Measurements from ENCODE around the gene ENPP3.
"Not testable (repeated sequence)": the region's sequence is repeated elsewhere in the genome, so short reads cannot be mapped to it uniquely, and the experiment has no call there.

ENPP3 gene

DNA sequence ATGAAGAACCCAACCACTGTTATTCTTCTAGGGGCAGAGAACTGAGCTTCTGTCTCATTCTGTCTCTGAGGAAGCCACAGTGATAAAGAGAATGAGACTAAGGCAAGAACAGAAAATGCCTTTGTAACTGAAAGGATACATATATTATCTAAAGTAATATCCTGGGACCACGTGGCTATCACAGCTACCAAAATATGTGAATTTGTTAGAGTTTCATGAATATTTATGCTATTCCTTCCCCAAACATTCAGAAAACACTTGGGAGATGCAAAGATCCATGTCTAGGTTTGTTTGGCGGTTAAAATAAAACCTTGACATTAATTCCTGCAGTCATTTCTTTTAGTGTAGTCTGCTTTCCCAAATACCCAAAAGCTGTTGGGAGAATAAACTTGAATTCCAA lies 66.8 kb downstream of the ENPP3 start:
- not testable (repeated sequence) for H3K4me1 ChIP-seq (ENCODE audit: control insufficient read depth, insufficient read depth, low read length, unreplicated experiment); H3K27me3 ChIP-seq (ENCODE audit: insufficient read depth, low read length); H2AFZ ChIP-seq (ENCODE audit: low read length, unreplicated experiment); H3K4me3 ChIP-seq (ENCODE audit: low read depth, low read length); H3K27ac ChIP-seq (ENCODE audit: low read depth, low read length); H3K79me2 ChIP-seq (ENCODE audit: control insufficient read depth, insufficient read depth, low read length, unreplicated experiment); H3K36me3 ChIP-seq (ENCODE audit: insufficient read depth, low read length)

GRCh38 chr6:131710917-131711316 lies 73.8 kb downstream of the ENPP3 start, which contains the start of gene CTAGE9:
Gene CTAGE9 (minus strand): TSS chr6:131711017. CDS start chr6:131711017, 0 bp downstream.
- H3K79me2 ChIP-seq (ENCODE audit: control insufficient read depth, insufficient read depth, low read length, unreplicated experiment); H3K27ac ChIP-seq (ENCODE audit: low read depth, low read length); H3K4me1 ChIP-seq (ENCODE audit: control insufficient read depth, insufficient read depth, low read length, unreplicated experiment); H3K4me3 ChIP-seq (ENCODE audit: low read depth, low read length); H2AFZ ChIP-seq (ENCODE audit: low read length, unreplicated experiment); H3K36me3 ChIP-seq (ENCODE audit: insufficient read depth, low read length); H3K27me3 ChIP-seq (ENCODE audit: insufficient read depth, low read length): not testable (repeated sequence)

DNA sequence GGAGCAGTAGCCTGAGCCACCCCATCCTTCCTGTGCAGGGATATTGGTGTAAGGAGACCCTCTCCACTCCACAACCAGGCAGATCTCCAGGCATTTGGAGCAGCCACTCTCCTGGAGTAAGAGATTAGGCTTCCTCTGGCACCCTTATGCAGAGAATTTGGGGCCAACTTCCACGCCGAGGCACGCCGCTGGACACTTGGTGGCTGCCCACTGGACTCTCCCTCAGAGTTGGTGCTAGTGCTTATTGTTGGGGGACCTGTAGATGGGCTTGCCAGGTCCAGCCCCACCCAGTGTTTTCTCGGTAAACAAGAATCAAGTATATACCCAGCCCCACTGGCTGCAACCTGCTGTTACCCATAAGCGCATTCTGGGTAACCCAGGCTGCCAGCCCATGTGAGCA lies 78.5 kb downstream of the ENPP3 start:
- not testable (repeated sequence) for H3K79me2 ChIP-seq (ENCODE audit: control insufficient read depth, insufficient read depth, low read length, unreplicated experiment); H3K27me3 ChIP-seq (ENCODE audit: insufficient read depth, low read length); H3K4me3 ChIP-seq (ENCODE audit: low read depth, low read length); H2AFZ ChIP-seq (ENCODE audit: low read length, unreplicated experiment); H3K36me3 ChIP-seq (ENCODE audit: insufficient read depth, low read length); H3K27ac ChIP-seq (ENCODE audit: low read depth, low read length); H3K4me1 ChIP-seq (ENCODE audit: control insufficient read depth, insufficient read depth, low read length, unreplicated experiment)

DNA sequence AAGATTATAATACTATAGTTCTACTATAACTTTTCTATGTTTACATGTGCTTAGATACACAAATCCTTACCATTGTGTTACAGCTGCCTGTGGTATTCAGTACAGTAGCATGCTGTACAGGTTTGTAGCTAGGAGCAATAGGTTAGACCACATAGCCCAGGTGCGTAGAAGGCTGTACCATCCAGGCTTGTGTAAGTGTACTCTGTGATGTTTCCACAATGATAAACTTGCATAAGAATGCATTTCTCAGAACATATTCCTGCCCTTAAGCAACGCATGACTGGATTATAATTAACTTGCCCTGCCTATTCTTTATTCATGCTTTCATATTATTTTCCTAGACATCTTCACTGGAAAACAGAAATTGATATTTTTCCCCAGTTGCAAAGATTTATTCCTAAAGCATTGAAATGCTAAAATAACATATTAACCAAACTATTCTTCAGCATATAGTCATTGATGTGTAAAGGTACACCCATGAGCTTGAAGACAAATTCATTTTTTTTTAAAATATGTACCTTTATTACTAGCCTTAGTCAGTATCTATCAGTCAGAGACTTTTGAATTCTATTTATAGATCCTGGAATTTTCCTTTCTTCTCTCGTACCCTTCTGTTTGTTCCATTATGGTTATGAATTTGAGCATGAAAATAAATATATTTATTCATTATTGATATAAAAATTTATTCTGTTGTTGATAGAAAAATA lies 80.9 kb downstream of the ENPP3 start:
- Histone ChIP-seq H3K79me2 (ENCODE audit: control insufficient read depth, insufficient read depth, low read length, unreplicated experiment) (no peaks in the 10 kb centered on the region), H3K4me3 (ENCODE audit: low read depth, low read length) (no peak overlapping the region), H3K36me3 (ENCODE audit: insufficient read depth, low read length) (no peaks in the 10 kb centered on the region), H3K4me1 (ENCODE audit: control insufficient read depth, insufficient read depth, low read length, unreplicated experiment) (no peaks in the 10 kb centered on the region), H3K27ac (ENCODE audit: low read depth, low read length) (no peak overlapping the region), H2AFZ (ENCODE audit: low read length, unreplicated experiment) (no peak overlapping the region), H3K27me3 (ENCODE audit: insufficient read depth, low read length) (no peaks in the 10 kb centered on the region)

DNA sequence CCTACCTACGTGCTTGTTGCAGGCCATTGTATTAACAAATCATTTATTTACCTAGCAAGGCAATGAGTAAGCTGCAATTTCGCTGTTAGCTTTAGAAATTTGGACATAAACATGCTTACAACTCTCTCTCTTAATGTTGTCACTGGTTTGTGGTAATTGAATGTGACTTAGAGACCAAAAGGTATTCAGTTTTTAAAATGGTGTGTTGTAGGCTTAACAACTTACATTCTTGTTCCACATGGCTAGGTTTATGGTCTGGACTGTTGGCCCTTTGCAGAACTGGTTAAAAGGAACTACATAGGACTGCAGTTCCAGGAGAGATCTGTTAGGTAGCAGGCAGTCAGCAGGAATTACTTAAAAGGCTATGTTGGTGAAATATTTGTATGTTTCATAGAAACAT lies 84.1 kb downstream of the ENPP3 start:
- H3K4me3 ChIP-seq (ENCODE audit: low read depth, low read length), result no peak overlapping the region
- H3K27me3 ChIP-seq (ENCODE audit: insufficient read depth, low read length), result no peaks in the 10 kb centered on the region
- no peaks in the 10 kb centered on the region for H3K36me3 ChIP-seq (ENCODE audit: insufficient read depth, low read length)
- no peak overlapping the region for H2AFZ ChIP-seq (ENCODE audit: low read length, unreplicated experiment)
- no peaks in the 10 kb centered on the region for H3K4me1 ChIP-seq (ENCODE audit: control insufficient read depth, insufficient read depth, low read length, unreplicated experiment)
- H3K79me2 ChIP-seq (ENCODE audit: control insufficient read depth, insufficient read depth, low read length, unreplicated experiment), result no peaks in the 10 kb centered on the region
- H3K27ac ChIP-seq (ENCODE audit: low read depth, low read length), result no peak overlapping the region

GRCh38 chr6:131724114-131724513 lies 87.0 kb downstream of the ENPP3 start:
- H3K36me3 ChIP-seq (ENCODE audit: insufficient read depth, low read length), result no peaks in the 10 kb centered on the region
- H3K27ac ChIP-seq (ENCODE audit: low read depth, low read length), result no peak overlapping the region
- no peaks in the 10 kb centered on the region for H3K79me2 ChIP-seq (ENCODE audit: control insufficient read depth, insufficient read depth, low read length, unreplicated experiment)
- no peak overlapping the region for H3K4me3 ChIP-seq (ENCODE audit: low read depth, low read length)
- no peak overlapping the region for H2AFZ ChIP-seq (ENCODE audit: low read length, unreplicated experiment)
- H3K27me3 ChIP-seq (ENCODE audit: insufficient read depth, low read length), result no peaks in the 10 kb centered on the region
- no peaks in the 10 kb centered on the region for H3K4me1 ChIP-seq (ENCODE audit: control insufficient read depth, insufficient read depth, low read length, unreplicated experiment)

DNA sequence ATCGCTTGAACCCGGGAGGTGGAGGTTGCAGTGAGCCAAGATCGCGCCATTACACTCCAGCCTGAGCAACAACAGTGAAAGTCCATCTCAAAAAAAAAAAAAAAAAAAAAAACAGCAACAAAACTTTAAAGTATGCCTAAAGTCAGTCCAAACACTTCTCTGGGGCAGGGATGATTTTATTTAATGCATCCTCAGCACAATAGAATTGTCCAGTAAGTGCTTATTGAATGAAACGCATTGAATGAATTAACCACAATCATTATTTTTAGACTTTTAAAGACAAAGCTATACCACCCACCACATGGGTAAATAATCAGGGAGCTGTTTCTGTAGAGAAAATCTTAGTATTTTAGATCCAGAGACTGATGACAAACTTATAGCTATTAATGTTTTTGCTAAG lies 90.4 kb downstream of the ENPP3 start:
- H2AFZ ChIP-seq (ENCODE audit: low read length, unreplicated experiment), result no peak overlapping the region

GRCh38 chr6:131727868-131728267 lies 90.8 kb downstream of the ENPP3 start:
- H3K36me3 ChIP-seq (ENCODE audit: insufficient read depth, low read length), result no peaks in the 10 kb centered on the region
- no peak overlapping the region for H2AFZ ChIP-seq (ENCODE audit: low read length, unreplicated experiment)
- no peaks in the 10 kb centered on the region for H3K27me3 ChIP-seq (ENCODE audit: insufficient read depth, low read length)
- no peak overlapping the region for H3K27ac ChIP-seq (ENCODE audit: low read depth, low read length)
- H3K79me2 ChIP-seq (ENCODE audit: control insufficient read depth, insufficient read depth, low read length, unreplicated experiment), result no peaks in the 10 kb centered on the region
- no peak overlapping the region for H3K4me3 ChIP-seq (ENCODE audit: low read depth, low read length)
- H3K4me1 ChIP-seq (ENCODE audit: control insufficient read depth, insufficient read depth, low read length, unreplicated experiment), result no peaks in the 10 kb centered on the region

More for the DNA sequence above, 90.4 kb downstream of the ENPP3 start:
- no peak overlapping the region for H3K27ac ChIP-seq (ENCODE audit: low read depth, low read length)
- H3K27me3 ChIP-seq (ENCODE audit: insufficient read depth, low read length), result no peaks in the 10 kb centered on the region
- no peak overlapping the region for H3K4me3 ChIP-seq (ENCODE audit: low read depth, low read length)
- H3K36me3 ChIP-seq (ENCODE audit: insufficient read depth, low read length), result no peaks in the 10 kb centered on the region
- H3K4me1 ChIP-seq (ENCODE audit: control insufficient read depth, insufficient read depth, low read length, unreplicated experiment), result no peaks in the 10 kb centered on the region
- no peaks in the 10 kb centered on the region for H3K79me2 ChIP-seq (ENCODE audit: control insufficient read depth, insufficient read depth, low read length, unreplicated experiment)

- Histone ChIP-seq H3K4me3 (ENCODE audit: low read depth, low read length) (no peak overlapping the region), H2AFZ (ENCODE audit: low read length, unreplicated experiment) (no peak overlapping the region), H3K4me1 (ENCODE audit: control insufficient read depth, insufficient read depth, low read length, unreplicated experiment) (no peaks in the 10 kb centered on the region), H3K36me3 (ENCODE audit: insufficient read depth, low read length) (no peaks in the 10 kb centered on the region), H3K79me2 (ENCODE audit: control insufficient read depth, insufficient read depth, low read length, unreplicated experiment) (no peaks in the 10 kb centered on the region), H3K27me3 (ENCODE audit: insufficient read depth, low read length) (no peaks in the 10 kb centered on the region), H3K27ac (ENCODE audit: low read depth, low read length) (no peak overlapping the region)
Observed at GRCh38 chr6:131728296-131728939, 91.3 kb downstream of the ENPP3 start.

- Histone ChIP-seq H3K4me1 (ENCODE audit: control insufficient read depth, insufficient read depth, low read length, unreplicated experiment) (peaks cover 3% of the 10 kb centered on the region), H3K36me3 (ENCODE audit: insufficient read depth, low read length) (no peaks in the 10 kb centered on the region), H3K27me3 (ENCODE audit: insufficient read depth, low read length) (no peaks in the 10 kb centered on the region), H3K79me2 (ENCODE audit: control insufficient read depth, insufficient read depth, low read length, unreplicated experiment) (no peaks in the 10 kb centered on the region), H3K4me3 (ENCODE audit: low read depth, low read length) (no peak overlapping the region), H3K27ac (ENCODE audit: low read depth, low read length) (no peak overlapping the region), H2AFZ (ENCODE audit: low read length, unreplicated experiment) (no peak overlapping the region)
Observed at GRCh38 chr6:131729550-131729949, 92.4 kb downstream of the ENPP3 start.

GRCh38 chr6:131730264-131730663 lies 93.2 kb downstream of the ENPP3 start:
- H3K27ac ChIP-seq (ENCODE audit: low read depth, low read length), result no peak overlapping the region
- no peak overlapping the region for H2AFZ ChIP-seq (ENCODE audit: low read length, unreplicated experiment)
- no peaks in the 10 kb centered on the region for H3K27me3 ChIP-seq (ENCODE audit: insufficient read depth, low read length)
- peaks cover 3% of the 10 kb centered on the region for H3K4me1 ChIP-seq (ENCODE audit: control insufficient read depth, insufficient read depth, low read length, unreplicated experiment)
- H3K36me3 ChIP-seq (ENCODE audit: insufficient read depth, low read length), result no peaks in the 10 kb centered on the region
- no peak overlapping the region for H3K4me3 ChIP-seq (ENCODE audit: low read depth, low read length)
- no peaks in the 10 kb centered on the region for H3K79me2 ChIP-seq (ENCODE audit: control insufficient read depth, insufficient read depth, low read length, unreplicated experiment)

Data from ACC112 (cell line).